ENCODE data around the gene MRGPRD.
"Not testable (repeated sequence)": the region's sequence is repeated elsewhere in the genome, so short reads cannot be mapped to it uniquely, and the experiment has no call there.

MRGPRD gene

DNA sequence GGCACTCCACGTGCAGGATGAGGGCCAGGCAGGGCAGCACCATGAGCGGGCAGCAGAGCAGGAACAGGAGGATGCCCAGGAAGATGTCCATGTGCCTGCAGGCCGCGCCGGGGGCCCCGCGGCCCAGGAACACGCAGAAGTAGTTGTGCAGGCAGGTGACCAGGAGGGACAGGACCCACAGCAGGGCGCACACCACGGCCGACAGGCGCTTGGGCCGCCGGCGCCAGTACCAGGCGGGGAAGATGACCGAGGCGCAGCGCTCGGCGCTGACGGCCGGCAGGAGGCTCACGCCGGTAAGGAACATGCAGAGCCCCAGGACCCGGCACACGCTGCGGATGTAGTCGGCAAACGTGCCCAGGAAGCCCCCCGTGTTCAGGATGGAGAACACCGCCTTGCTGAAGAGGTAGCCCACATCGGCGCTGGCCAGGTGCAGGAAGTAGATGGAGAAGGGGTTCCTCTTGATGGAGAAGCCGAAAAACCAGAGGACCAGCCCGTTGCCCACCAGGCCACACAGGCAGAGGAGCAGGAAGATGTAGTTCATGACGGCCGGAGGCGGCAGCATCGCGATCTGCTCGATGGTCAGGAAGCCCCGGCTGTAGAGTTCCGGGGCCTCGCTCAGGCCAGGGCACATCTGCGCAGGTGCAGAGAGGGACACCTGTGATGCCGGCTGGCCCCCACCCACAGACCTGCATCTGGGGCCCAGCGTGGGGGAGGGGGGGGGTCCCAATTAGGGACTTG lies 25.0 kb upstream of the MRGPRD start:
- no peak for DNase-seq

DNA sequence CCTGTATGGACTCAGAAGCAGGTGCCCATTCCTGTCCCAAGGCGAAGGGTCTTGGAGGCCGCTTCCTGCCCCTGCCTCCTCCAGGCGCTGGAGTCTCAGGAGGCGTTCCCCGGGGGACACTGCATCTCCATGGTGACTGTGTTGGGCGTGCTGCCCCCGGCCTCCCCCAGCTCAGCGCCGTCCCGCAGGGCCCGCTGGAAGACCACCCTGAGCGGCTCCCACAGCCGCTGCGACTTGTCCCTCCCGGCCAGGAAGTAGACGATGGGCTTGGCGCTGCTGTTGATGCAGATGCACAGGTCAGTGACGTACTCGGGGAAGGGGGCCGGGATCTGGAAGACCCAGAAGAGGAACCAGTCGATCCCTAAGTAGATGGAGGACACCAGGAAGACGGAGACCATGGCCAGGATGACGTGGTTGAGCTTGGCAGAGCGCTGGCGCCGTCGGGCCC lies 24.4 kb upstream of the MRGPRD start:
- DNase-seq = no peak

DNA sequence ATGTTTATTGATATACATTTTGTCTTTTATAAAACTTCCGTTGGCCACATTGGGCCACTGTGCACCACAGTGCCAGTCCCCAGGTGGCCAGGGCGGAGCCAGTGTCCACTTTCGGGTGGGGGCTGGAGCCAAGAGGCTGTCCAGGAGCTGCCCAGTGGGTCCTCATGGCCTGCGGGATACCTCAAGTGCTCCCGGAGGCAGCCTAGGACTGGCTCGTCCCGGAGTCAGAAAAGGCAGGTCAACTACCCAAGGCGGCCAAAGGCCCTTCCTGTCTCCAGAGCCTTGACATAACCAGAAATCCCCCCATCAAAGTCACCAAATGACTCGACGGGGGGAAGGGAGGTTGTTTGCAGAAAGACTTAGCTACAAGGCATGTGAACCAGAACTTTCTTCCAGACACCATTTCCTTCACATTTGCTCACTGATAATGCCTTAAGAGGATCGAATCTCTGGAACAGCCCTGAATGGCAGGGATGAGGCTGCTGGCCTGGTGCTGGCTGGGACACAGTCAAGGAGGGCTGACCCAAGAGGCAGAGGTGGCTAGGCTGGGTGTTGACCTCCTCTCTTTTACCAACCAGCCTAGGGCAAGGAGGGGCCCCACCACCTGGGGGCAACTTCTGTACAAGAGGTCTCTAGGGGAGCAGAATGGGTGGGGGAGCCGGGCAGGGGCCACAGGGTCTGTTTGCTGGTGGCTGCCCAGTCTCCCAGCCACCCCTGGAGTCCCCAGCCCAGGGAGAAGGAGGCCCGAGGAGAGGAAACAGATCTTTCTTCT lies 23.8 kb upstream of the MRGPRD start:
- no peak for DNase-seq

DNA sequence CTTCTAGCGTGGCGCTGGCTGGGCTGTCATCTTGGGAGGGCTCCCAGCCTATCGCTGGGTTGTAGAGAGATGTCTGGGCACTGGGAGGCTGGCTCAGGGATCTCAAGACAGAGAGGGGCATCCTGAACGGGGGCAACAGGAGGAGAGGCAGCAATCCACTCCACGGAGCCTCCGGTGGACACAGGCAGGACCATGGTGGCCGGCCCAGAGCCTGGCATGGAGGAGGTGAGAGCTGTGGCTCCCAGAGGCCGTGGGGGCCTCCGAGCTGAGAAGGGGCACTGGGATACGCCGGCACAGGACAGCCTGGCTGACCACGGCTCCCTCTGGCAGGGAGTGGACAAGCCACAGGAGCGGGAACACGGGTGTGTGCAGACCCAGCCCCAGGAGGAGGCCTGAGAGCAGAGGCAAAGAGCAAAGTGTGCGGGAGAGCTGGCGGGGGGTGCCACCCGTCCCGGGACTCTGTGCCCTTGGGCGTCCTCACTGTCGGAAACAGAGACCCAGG lies 23.1 kb upstream of the MRGPRD start:
- DNase-seq = no peak

DNA sequence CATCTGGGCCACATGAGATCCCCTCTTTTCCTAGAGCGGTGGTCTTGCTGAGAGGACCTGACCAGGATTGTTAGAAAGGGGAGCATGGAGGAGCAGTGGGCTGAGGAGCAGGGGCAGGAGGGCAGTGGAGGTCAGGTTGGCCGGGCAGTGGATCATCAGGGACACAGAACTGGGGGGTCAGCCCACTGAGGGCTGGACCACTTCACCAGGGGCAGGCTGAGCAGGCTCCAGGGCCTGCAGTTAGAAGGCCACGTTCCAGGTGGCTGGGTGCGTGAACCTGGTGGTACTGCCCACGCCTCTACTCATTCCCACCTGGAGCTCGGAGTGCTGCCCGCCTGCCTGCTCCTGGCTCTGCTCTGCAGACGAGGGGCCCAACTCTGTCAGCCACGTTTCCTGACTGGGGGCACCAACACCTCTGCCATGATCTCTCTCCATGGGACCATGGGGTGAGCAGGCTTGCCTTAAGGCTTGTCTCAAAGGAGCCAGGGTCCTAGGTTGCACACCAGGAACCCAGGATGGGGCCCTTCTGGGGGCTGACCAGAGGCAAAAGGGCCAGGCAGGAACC lies 22.6 kb upstream of the MRGPRD start:
- no peak for DNase-seq

DNA sequence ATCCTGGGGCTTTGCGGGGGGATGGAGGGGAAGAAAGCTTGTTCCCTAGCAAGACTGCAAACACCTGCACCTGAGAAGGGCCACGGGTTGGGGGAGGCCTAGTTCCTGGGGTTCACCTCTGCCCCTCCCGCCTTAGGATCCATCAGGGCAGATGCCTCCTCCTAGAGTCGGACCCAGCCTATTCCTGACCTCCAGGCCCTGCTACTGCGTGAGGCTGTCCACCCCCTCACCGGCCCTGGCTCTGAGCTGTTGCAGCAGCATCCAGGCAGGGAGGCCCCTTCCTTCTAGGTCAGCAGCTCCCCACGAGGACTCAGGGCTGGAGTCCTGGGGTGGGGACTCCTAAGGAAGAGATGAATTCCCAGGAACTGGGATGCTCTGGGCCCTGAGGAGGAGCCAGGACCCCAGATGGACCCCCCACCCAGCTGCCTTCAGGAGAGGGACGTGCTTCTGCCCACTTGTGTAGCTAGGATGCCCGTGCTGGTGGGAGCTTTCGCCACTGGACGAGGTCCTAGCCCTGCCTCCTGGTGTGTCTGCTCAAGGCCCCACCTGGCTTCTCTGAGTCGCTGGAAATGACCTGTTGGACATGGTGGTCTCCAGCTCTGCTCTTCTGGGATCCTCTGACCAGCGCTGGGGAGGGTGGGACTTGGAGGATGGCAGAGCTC lies 21.9 kb upstream of the MRGPRD start:
- DNase-seq = no peak

DNA sequence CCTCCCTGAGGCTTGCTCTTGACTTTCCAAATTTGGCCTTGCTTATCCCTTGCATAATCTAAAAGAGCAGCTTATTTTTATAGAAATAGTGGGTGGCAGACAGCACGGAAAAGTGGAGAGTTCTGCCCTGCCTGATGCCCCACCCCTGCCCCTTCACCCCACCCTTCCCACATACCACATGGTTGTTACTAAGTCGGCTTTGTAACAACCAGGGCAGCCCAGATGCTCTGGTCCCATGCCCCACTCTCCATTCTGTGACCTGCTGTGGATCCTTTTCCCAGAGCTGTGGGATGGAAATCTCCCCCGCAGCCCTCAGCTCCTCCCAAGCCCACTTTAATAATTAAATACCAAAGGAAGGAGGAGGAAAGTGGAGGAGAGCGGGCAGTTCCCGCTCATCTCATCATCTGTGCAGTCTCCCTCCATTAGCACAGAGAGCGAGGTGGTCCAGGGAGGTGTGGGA lies 21.4 kb upstream of the MRGPRD start:
- no peak for DNase-seq

DNA sequence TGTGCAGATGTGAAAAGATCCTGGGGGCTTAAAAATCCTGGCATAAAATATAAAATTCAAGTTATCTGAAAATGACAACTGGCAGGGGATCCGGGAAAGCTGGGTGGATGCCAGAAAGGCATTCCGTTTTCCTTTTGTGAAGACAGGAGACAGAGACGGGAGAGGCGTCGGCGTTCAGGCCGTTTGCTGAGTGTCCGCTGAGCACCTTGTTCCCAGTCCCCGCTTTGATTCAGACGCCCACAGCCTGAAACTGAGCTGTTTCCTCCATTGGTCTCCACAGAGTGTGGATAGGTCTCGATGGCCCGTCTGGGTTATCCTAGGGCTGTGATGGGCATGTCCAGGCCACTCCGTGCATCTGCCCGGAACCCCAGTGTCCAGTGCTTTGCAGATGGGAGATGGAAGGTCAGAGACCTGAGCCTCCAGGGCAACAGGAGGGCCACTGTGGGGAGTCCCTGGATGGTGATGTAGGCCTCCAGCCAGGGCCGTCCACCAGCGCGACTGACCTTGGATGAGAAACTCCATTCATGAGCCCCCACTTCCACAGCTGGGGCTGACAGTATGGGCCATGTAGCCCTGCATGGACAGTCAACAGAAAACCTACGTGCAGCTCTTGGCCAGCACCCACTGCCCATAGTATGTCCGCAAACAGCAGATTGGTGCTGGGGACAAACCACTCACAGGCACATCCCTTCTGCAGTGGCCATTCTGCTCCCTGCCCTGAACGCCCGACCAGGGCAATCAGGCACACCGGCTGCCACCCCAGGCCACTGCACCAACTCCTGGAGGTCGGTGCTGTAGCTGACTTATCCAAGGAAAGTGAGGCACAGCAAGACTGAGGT lies 20.7 kb upstream of the MRGPRD start:
- no peak for DNase-seq

DNA sequence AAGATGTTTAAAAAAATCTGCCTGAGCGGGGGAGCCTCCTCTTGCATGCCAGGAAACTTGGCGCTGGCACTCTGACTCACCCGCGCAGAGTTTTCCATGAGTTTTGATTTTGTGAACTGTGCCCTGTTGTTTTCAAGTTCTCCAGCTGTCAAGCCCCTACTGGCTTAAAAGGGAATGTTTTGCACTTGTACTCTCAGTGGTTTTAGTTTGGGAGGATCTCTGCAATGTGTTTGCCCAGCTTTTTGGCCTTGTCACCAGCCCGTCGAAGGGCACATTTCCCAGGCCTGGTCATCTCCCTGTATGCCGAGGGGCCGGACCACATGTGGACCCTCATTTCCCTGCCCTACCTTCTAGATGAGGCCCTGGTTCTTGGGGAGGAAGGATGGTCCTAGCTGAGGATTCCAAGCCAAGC lies 20.1 kb upstream of the MRGPRD start:
- no peak for DNase-seq

DNA sequence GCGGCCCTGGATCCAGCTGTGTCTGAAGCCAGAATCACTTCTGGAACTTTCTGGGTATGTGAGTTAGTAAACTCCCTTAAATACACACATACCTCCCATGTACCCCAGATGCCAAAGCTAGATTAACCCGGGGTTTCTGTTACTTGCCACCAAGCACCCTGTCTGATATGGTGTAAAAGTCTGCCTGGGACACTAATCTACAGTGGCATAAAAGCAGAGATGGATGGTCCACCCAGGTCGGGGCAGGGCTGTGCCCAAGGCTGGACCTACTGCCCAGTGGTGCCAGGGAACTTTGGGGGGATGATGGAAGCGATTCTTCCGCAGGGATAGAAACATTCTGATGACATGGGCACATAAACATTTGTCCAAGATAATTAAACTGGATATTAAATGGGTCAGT lies 19.6 kb upstream of the MRGPRD start:
- DNase-seq = no peak

DNA sequence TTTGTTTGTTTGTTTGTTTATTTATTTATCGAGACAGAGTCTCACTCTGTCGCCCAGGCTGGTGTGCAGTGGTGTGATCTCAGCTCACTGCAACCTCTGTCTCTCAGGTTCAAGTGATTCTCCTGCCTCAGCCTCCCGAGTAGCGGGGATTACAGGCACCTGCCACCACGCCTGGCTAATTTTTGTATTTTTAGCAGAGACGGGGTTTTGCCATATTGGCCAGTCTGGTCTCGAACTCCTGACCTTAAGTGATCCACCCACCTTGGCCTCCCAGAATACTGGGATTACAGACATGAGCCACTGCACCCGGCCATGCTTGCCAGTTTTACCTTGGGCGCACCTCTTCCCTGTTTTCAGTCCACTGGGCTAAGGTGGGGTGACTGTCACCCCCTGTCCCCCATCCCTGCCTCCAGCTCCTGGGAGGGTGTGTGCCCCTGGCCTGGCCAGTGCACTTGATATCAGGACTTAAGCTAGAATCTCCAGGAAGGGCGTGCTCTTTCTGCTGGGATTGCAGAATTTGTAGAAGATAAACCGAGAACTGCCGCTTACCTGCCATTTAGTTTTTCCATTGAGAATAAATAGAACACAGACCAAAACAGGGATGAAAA lies 19.1 kb upstream of the MRGPRD start:
- DNase-seq = not testable (repeated sequence)

DNA sequence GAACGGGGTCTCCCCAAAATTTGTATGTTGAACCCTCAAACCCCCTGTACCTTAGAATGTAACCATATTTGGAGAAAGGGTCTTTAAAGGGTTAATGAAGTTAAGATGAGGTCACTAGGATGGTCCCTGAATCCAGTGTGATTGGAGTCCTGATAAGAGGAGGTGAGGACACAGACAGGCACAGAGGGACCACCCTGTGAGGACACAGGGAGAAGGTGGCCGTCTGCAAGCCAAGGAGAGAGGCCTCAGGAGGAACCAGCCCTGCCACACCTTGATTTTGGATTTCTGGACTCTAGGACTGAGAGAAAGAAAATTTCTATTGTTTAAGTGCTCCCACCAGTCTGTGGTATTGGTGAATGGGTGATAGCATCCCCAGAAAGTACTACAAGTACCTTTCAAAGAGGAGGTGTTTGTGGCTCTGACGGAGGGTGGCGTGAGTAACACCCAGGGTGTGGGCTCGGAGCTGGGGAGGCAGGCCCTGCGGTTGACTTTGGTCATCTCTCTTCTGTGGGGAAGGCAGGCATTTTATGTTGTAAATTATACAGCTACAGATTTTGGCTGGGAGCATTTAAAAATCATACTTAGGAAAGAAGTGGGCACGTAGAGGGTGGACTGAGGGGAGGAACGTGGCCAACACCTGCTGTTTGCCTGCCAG lies 18.4 kb upstream of the MRGPRD start:
- DNase-seq = no peak

DNA sequence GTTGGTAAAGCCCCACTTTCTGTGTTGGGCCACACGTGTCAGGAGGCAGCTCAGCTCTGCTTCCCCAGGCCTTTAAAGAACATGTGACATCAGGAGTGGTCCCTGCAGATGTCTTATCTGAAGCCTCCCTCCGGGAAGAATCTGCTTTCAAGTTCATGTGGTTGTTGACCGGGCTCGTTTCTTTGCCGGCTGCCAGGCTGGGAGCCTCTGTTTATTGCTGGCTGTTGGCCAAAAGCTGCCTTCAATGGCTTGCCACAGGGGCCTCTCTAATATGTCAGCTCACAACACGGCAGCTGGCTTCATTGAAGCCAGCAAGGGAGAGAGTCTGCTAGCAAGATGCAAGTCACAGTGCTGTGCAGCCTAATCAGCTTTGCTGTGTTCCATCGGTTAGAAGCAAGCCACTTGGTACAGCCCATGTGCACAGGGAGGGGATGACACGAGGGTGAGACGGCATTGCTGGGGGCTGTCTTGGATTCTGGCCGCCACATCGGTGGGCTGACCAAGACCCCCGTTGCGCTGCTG lies 17.7 kb upstream of the MRGPRD start:
- no peak for DNase-seq

DNA sequence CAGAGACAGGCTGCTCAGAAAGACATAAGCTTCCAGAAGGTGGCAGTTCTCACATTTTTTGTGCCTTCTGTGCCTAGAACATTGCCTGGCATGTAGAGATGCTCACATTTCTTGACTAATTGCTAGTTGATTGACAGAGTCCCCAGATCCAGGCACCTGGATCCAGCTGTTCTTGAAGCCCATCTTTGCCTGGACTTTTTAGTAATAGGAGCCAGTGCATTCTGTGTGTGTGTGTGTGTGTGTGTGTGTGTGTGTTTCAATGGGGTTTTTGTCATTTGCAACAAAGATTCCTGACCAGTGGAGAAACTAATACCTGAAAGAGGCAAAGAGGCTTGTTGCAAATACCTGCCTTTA lies 17.2 kb upstream of the MRGPRD start:
- DNase-seq = no peak

DNA sequence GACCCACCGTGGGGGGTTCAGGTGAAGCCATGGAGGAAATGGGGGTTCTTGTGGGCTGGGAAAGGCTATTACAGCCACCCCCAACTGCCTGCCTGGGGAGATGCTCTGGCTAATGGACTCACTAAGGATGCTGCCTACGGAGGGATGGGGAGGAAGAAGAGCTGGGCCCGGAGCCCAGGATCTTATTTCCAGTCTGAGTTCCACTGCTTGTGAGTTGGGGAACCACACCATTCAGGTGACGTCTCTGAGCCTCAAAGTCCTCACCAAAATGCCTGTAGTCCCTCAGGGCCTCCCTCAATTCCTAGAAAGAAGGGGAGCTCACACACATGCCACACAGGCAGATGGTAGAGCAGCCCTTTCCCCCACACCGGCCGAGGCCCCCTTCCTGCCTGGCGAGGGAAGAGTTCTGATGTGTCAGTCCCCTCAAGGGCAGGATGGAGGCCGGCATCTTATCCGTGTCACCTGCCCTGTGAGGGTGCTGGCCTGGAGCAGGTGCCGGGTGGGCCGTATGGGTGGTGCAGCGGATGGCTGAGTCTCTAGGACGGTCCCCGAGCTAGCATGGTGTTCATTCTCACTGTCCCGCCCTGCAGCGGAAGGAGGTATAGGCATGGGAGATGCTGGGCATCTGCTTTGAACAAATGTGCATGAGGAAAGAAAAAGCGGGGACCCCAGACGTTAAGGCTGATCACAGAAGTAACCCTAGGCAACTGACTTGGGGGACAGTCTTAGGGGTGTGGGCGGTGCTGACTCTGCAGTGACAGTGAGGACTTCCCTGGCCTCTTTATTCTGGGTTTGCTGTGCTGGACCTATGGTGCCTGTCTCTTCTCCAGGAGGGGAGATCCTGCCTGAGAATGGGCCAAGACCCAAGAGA lies 16.6 kb upstream of the MRGPRD start:
- DNase-seq = no peak

DNA sequence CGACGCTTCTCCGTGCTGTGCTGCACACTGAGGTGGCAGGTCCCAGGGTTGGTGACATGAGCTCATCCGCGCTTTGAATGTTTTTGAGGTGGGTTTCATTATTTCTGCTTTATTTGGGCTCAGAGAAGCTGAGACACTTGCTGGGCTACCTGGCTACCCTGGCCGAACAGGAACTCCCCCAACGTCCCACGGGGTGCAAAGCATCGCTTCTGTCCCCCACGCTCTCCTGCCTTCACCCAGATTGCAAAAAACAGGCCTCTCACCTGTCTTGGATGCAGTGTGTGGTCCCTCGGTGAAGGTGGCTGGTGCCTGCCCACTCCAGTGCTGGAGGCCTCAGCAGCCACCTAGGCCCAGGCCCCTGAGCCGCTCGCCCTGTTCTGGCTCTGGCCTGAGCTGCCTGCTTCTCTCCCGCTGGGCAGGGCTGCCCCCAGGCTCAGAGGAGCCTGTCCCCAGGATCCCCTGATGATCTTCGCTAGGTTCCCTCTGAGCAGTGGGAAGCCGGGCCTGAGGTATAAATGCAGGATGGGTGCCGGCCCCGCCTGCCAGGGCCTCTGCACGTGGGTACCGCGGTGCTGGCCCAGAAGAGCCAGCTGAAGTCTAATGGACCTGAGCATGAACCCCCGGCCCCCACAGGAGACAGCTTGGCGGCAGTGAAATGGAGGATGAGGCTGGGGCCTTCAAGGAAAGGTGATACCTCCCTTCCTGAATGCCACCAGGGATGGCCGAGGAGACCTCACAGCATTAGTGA lies 15.8 kb upstream of the MRGPRD start:
- DNase-seq = no peak

DNA sequence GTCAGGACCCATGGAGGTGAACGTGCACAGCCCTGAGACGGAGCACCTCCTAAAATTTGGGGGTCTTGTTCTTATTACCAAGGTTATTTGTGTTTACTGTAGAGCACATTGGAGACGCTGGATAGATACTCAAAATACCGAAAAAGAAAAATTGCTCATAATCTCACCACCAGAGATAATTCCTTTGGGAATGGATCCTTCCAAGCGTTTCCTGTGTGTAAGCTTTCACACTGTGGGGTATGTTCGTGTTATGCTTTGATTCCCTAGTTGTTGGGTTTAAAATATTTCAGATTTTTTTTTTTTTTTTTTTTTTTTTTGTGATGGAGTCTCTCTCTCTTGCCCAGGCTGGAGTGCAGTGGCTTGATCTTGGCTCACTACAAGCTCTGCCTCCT lies 14.1 kb upstream of the MRGPRD start:
- no peak for DNase-seq

DNA sequence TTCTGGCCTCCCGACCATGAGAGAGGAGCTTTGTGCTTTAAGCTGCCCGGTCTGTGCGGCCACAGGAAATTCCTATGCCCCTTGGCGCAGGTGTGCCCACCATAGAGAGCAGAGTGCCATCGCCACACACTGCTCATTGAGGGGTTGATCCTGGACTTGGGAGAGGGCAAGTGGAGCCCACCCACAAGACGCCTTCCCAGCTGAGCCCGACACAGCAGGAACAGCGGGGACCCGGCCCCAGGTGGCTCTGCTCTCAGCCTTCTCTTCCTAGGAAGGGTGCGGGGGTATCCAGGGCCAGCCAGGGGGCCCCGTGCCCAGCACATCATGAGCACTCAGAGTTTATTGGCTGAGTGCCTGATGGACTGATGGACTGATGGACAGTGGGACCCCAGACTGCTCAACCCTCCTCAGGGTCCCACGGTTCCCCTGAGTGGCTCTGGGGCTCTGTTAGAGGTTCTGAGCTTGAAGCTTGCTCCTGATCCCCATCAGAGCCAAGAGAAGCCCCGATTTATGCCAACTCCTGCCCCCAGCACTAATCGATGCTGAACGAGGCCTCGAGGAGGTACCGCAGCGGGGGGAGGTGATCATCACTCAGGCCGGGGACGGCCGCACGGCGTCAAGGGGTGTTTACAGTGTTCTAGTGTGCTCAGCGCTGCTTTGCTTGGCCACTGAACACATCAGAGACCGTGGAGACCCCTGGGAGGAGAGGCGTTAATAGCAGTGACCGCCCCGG lies 13.5 kb upstream of the MRGPRD start:
- no peak for DNase-seq

DNA sequence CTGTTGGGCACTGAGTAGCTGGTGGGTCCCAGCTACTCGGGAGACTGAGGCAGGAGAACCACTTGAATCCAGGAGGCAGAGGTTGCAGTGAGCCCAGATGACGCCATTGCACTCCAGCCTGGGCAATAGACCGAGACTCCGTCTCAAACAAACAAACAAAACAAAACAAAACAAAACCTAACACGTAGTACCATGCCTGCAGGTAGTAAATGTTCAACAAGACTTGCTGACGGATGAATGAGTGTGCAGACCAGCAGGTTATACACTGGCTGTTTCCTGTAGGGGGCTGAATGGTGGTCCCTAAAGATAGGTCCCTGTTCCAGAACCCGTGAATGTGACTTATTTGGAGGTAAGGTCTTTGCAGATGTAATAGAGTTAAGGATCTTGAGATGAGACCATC lies 12.8 kb upstream of the MRGPRD start:
- DNase-seq = no peak
